Skeletal muscle tissue (tissue), 4 donors: ENCODE results near the gene LRG1. TPM values are rescaled to one million over a fixed set of nuclear protein-coding genes. Genes with fewer than 3 reads are reported as not detected.

Experiments used
- H3K27ac ChIP-seq: one replicate; pipeline ENCODE4 v1.7.0; 2013; ENCODE audit warnings: mild to moderate bottlenecking, low read depth, low read length, inconsistent platforms
- H3K27me3 ChIP-seq, 3 donors: one replicate each; pipeline ENCODE4 v1.7.0; 2013; ENCODE audit warnings: low read length in 3 of 3; ENCODE audit not compliant: control insufficient read depth in 3 of 3, insufficient read depth in 3 of 3
- H3K36me3 ChIP-seq, 3 donors: one replicate each; pipeline ENCODE4 v1.7.0; 2013; ENCODE audit warnings: low read length in 3 of 3; ENCODE audit not compliant: control insufficient read depth in 3 of 3, insufficient read depth in 3 of 3
- H3K4me1 ChIP-seq, 3 donors: one replicate each; pipeline ENCODE4 v1.7.0; 2013; ENCODE audit warnings: low read length in 3 of 3, mild to moderate bottlenecking in 3 of 3; ENCODE audit not compliant: control insufficient read depth in 3 of 3, insufficient read depth in 3 of 3
- H3K4me3 ChIP-seq, 3 donors: one replicate each; pipeline ENCODE4 v1.7.0; 2013; ENCODE audit warnings: low read length in 3 of 3
- H3K9ac ChIP-seq, 3 donors: one replicate each; pipeline ENCODE4 v1.7.0; 2013; ENCODE audit warnings: low read length in 3 of 3, mild to moderate bottlenecking in 3 of 3, moderate library complexity in 2 of 3, low read depth in 1 of 3
- H3K9me3 ChIP-seq, 3 donors: one replicate each; pipeline ENCODE4 v1.7.0; 2013; ENCODE audit warnings: low read length in 3 of 3; ENCODE audit not compliant: control insufficient read depth in 3 of 3
- total RNA-seq: library from RNA; depleted of rRNA; stranded (reverse); fragments of >200 nt; gene quantifications from one replicate; pipeline ENCODE4 v1.2.3, GENCODE V29; 2014
- donor health status: Osteomylitis.

The LRG1 gene, protein sequence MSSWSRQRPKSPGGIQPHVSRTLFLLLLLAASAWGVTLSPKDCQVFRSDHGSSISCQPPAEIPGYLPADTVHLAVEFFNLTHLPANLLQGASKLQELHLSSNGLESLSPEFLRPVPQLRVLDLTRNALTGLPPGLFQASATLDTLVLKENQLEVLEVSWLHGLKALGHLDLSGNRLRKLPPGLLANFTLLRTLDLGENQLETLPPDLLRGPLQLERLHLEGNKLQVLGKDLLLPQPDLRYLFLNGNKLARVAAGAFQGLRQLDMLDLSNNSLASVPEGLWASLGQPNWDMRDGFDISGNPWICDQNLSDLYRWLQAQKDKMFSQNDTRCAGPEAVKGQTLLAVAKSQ
- total RNA-seq, result 0.52 TPM

DNA sequence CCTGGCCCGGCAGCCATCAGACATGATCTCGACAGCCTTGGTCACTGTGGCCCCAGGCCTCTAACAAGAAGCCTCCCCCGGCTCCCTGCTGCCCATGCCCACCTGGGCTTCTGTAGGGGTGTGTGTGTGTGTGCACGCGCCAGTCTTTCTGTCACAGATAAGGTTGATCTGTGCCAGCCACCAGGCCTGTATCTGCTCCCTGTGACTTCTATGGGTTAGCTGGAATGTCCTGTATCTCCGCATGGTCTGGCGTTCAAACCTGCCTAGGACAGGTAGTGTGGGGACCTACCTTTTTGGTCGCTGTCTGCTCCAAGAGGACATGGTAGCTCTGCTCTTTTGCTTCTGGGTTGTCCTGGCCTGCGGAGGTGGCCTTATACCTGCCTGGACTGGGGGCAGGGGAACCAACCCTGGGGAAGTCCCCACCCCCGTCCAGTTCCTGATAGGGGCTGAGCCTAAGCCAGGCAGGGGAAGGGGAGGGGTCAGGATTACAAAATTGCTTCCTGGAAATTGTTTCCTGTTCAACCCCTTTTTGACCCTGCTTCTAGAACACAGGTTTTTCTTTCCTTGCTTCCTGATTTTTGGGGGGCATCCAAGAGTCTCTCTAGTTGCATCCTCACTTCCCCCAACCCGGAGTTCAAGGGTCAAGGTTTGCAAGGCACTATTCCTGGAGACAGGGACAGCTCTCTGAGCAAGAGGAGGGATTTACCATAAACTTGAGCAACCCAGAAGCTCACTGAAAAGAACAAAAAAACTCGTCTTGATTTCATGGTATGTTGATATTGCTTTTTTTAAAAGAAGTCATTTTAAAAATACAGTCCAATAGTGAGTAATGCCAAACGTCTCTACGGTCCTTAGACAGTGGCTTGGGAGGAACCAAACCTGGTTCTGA is at the start of gene LRG1:
TSS of gene LRG1 (minus strand) at position 344 of the 889 bp plus-strand sequence. CDS start at position 321, 23 bp downstream.
- Histone ChIP-seq H3K9ac (no peak within 1 kb of the TSS), H3K4me3 (no peak within 1 kb of the TSS), H3K27me3 (no peaks in the 10 kb centered on the region), H3K36me3 (no peaks in the 10 kb centered on the region), H3K4me1 (peaks cover 26 to 39% (median 31%) of the 10 kb centered on the region in 3 donors), H3K27ac (no peak within 1 kb of the TSS), H3K9me3 (no peaks in the 10 kb centered on the region)

- Histone ChIP-seq H3K27ac (no peak overlapping the region), H3K4me3 (no peak overlapping the region)
Observed at GRCh38 chr19:4588291-4588761, 48.5 kb upstream of the LRG1 start.

DNA sequence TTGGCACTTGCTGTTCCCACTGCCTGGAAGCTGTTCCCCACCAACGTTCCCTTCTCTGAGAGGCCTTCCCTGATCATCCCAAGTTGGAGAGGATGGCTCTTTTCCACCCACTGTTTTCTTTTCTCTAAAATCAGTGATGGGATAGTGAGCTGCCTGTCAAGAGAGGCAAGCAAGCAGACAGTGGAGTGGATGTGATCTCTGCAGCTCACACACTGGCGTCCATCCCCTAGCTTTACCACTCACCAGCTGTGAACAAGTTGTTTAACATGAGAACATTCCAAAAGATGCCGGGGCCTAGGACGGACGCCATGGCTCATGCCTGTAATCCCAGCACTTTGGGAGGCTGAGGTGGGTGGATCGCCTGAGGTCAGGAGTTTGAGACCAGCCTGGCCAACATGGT is 47.7 kb upstream of the LRG1 start:
- Histone ChIP-seq H3K27me3 (peaks cover 32 to 39% (median 35%) of the 10 kb centered on the region in 3 donors), H3K4me1 (peaks cover 0 to 10% (median 8%) of the 10 kb centered on the region in 3 donors), H3K9ac (no peak overlapping the region), H3K4me3 (no peak overlapping the region), H3K36me3 (no peaks in the 10 kb centered on the region), H3K27ac (no peak overlapping the region), H3K9me3 (no peaks in the 10 kb centered on the region)

More at GRCh38 chr19:4588291-4588761, 48.5 kb upstream of the LRG1 start:
- Histone ChIP-seq H3K36me3 (no peaks in the 10 kb centered on the region), H3K9me3 (no peaks in the 10 kb centered on the region), H3K27me3 (peaks cover 30 to 39% (median 35%) of the 10 kb centered on the region in 3 donors), H3K4me1 (peaks cover 0 to 10% (median 8%) of the 10 kb centered on the region in 3 donors), H3K9ac (no peak overlapping the region)

GRCh38 chr19:4586691-4587090 is 46.9 kb upstream of the LRG1 start:
- Histone ChIP-seq H3K27ac (no peak overlapping the region), H3K4me1 (peaks cover 0 to 13% (median 8%) of the 10 kb centered on the region in 3 donors), H3K4me3 (no peak overlapping the region), H3K27me3 (peaks cover 37 to 43% (median 43%) of the 10 kb centered on the region in 3 donors), H3K36me3 (no peaks in the 10 kb centered on the region), H3K9me3 (no peaks in the 10 kb centered on the region), H3K9ac (no peak overlapping the region)

DNA sequence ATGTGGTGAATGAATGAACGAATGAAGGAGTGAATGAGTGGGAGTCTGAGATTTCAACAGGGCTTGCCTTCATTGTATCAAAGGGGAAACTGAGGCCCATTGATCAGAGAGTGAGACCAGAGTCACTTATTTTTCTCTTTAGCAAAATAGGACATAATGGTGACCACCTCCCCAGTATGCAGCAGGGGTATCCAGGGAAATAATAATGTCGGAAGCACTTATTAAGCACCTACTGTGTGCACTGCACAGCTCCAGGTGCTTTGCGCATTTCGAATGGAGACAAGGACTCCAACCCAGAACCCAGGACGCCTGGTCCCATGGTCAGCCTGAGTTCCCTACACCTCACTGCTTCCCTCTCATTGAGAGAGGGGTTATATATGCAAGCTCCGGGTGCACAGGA is 46.4 kb upstream of the LRG1 start:
- Histone ChIP-seq H3K4me1 (peaks cover 0 to 13% (median 8%) of the 10 kb centered on the region in 3 donors), H3K27me3 (peaks cover 38 to 44% (median 40%) of the 10 kb centered on the region in 3 donors), H3K9me3 (no peaks in the 10 kb centered on the region), H3K4me3 (no peak overlapping the region), H3K9ac (no peak overlapping the region), H3K36me3 (no peaks in the 10 kb centered on the region), H3K27ac (no peak overlapping the region)

DNA sequence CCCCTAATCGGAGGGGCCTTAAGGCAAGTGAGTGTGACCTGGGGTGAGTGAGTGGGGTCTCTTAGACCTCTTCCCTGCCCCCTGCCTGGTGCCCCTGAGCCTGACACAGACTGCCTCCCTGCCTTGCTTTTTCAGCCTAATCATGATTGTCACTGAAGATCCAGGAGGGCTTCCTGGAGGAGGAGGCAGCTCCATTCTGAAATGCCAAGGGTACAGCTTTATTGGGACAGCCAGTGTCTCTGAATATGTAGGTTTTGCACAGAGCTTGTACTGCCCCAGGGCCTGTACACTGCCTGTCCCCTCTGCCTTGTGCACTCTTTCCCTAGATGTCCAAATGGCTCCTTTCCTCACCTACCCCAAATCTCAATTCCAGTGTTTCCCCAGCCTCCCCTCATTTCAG is 45.7 kb upstream of the LRG1 start:
- no peak overlapping the region for H3K9ac ChIP-seq
- no peak overlapping the region for H3K4me3 ChIP-seq
- H3K36me3 ChIP-seq, result no peaks in the 10 kb centered on the region
- peaks cover 38 to 46% (median 39%) of the 10 kb centered on the region in 3 donors for H3K27me3 ChIP-seq
- H3K27ac ChIP-seq, result no peak overlapping the region
- peaks cover 0 to 13% (median 8%) of the 10 kb centered on the region in 3 donors for H3K4me1 ChIP-seq
- no peaks in the 10 kb centered on the region for H3K9me3 ChIP-seq

GRCh38 chr19:4584670-4585460 is 45.0 kb upstream of the LRG1 start:
- peak overlapping the region in 2 of 3 donors; percentile 27 to 29 for H3K4me3 ChIP-seq
- H3K9ac ChIP-seq, result no peak overlapping the region
- H3K4me1 ChIP-seq, result peaks cover 0 to 13% (median 8%) of the 10 kb centered on the region in 3 donors
- H3K27ac ChIP-seq, result no peak overlapping the region
- no peaks in the 10 kb centered on the region for H3K36me3 ChIP-seq
- H3K9me3 ChIP-seq, result no peaks in the 10 kb centered on the region
- H3K27me3 ChIP-seq, result peaks cover 37 to 51% (median 38%) of the 10 kb centered on the region in 3 donors

DNA sequence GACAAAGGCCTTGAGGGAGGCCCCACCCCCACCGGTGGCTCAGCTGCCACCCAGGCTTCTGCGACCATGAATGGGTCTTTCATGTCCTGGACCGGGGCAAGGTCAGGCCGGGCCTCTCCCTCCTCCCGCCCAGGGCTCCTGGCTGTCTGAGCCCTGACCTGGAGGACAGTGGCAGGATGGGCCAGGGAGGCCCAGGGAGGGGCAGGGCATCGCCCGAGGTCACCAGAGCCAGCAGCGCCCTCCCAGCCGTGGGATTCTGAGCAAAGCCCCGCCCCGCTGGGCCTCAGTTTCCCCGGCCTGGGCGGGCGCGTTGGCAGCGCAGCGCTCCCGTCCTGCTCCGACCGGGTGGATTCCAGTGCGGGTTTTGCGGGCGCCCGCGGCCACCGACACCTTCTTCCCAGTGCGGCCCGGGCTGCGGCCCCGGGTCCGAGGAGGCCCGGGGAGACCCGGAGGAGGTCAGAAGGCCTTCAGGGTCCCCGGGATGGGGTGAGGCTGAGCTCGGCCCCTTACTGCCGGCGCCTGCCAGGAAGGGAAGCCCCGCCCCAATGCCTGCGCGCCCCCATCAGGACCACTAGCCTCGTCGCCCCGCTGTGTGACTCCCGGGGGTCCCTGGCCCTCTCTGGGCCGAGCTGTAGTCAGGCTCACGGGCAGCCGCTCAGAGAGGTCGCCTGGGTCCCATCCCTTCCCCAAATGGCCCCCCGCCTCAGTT is 44.3 kb upstream of the LRG1 start:
- Histone ChIP-seq H3K4me1 (peaks cover 0 to 13% (median 8%) of the 10 kb centered on the region in 3 donors), H3K36me3 (no peaks in the 10 kb centered on the region), H3K27me3 (peaks cover 36 to 52% (median 45%) of the 10 kb centered on the region in 3 donors), H3K27ac (no peak overlapping the region), H3K4me3 (peak overlapping the region in 2 of 3 donors; percentile 27 to 29), H3K9ac (no peak overlapping the region), H3K9me3 (no peaks in the 10 kb centered on the region)
